Measurements from ENCODE around the gene ACBD3. TPM values are rescaled to one million over a fixed set of nuclear protein-coding genes. Genes with fewer than 3 reads are reported as not detected.

Gene ACBD3
- total and polyA plus RNA-seq, 2 of the 8 experiments (the other 6 are each of a cell fraction or from before 2014, with no cell fraction given): 8.4 to 29.4 TPM

GRCh38 chr1:226116673-226117072 lies 69.9 kb downstream of the ACBD3 start (continued):
- no peak for TF ChIP-seq CHD7 (IDR thresholded peaks at IDR 0.05; ENCODE audit: insufficient replicate concordance, low read length)
